LNCAP (cell line): ENCODE results near the gene MAN1A1.

Experiments used
- TF ChIP-seq, protein P1 (sequence below): fragments of 450-650 bp; IDR thresholded peaks from 2 replicates; pipeline ENCODE4 v1.5.1; 2017; ENCODE audit warnings: mild to moderate bottlenecking

Gene MAN1A1

GRCh38 chr6:119270545-119270944 is 79.0 kb downstream of the MAN1A1 start:
- TF ChIP-seq, protein P1, sequence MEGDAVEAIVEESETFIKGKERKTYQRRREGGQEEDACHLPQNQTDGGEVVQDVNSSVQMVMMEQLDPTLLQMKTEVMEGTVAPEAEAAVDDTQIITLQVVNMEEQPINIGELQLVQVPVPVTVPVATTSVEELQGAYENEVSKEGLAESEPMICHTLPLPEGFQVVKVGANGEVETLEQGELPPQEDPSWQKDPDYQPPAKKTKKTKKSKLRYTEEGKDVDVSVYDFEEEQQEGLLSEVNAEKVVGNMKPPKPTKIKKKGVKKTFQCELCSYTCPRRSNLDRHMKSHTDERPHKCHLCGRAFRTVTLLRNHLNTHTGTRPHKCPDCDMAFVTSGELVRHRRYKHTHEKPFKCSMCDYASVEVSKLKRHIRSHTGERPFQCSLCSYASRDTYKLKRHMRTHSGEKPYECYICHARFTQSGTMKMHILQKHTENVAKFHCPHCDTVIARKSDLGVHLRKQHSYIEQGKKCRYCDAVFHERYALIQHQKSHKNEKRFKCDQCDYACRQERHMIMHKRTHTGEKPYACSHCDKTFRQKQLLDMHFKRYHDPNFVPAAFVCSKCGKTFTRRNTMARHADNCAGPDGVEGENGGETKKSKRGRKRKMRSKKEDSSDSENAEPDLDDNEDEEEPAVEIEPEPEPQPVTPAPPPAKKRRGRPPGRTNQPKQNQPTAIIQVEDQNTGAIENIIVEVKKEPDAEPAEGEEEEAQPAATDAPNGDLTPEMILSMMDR, result no peak

DNA sequence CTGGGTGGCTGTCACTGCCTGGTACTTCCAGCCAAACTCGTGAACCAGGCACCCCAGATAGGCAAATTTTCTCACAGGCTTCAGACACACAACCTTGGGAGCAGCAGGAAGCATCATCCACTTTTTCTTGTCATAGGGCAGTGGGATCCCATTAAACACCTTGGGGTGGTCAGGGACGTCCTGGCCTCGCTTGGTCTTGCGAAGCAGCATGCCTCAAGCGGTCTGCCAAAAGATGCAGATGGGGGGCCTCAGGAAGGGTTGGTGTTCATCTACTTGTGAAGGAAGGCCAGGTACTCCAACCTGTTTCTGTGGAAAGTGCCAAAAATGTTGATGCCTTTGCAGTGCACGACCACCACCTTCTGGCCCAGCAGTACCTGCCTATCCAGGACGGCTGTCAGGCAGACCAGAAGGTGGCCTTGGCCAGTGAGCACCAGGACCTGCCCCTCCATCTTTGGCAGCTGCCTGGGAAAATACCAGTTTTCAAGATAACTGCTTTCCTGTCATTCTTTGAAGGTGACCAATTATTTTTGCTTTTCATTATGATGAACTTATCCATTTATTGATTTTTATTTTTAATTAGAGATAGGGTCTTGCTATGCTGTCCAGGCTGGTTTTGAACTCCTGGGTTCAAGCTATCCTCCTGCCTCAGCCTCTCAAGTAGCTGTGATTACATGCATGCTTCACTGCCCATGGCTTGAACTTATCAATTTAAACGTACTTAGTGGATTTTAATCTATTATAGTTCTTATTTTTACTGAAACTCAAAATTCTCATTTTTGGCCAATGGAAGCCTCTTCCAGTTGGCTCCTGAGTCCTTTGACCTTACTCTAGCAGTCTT is 80.1 kb downstream of the MAN1A1 start:
- TF ChIP-seq, protein P1, result no peak

DNA sequence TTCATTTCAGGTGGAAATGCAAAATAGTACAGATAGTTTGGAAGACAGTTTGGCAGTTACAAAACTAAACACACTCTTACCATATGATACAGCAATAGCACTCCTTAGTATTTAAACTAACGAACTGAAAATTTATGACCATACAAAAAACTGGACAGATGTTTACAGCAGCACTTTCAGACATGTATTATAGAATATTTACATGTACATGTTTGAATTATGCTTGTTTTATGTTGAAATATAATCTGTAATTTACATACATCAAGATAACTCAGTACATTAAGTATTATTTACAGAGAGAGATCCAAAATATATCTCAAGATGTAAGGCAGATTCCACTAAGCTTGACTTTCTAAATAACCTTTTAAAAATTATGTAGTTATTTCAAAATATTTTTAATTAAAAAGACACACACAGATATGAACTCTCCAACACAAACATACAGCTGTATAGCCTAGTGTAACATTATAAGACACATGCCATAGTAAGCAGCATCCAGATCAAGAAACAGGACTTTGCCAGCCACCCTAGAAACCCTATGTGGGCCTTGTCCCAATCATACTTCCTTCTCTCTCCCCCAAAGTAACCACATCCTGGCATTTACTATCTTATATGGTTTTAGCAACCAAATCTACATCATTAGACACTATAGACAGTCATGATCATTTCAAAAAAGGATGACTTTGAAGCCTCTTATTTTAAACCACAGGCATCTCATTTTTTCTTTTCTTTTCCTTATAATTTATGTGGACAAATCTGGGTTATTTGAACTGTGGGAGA is 82.2 kb downstream of the MAN1A1 start:
- TF ChIP-seq, protein P1, result no peak

GRCh38 chr6:119264854-119265397 is 84.6 kb downstream of the MAN1A1 start:
- TF ChIP-seq, protein P1, result no peak

- TF ChIP-seq, protein P1, result no peak
These were observed 86.9 kb downstream of the MAN1A1 start for GRCh38 chr6:119262612-119263011.

DNA sequence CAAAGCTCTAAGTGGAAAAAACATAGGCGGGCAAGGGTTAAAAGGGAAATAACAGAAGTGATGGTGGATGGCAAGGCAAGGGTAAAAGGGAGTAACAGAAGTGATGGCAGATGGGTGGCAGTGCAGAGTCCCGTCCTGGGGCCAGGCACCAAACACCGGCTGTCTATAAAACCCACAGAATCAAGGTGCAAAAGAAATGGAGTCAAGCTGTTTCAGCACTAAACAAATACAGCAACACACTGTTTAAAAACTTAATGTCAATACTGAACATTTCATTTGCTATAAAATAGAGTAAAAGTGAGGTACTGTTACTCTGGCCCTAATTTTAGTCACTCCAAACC is 87.6 kb downstream of the MAN1A1 start:
- TF ChIP-seq, protein P1, result peak; percentile 23; the same call in 1 of the 2 replicates

- TF ChIP-seq, protein P1, result no peak
These were observed 90.5 kb downstream of the MAN1A1 start for GRCh38 chr6:119259027-119259426.
